HEK293 (cell line): ENCODE data around the gene TRIM9.

ENCODE experiments used
- ZNF354C ChIP-seq: fragments of 450-650 bp; formaldehyde crosslinking; IDR thresholded peaks from 2 replicates; pipeline ENCODE4 v1.5.1; 2016; ENCODE audit warnings: missing biosample characterization, missing genetic modification characterization, low read depth, borderline replicate concordance
- ZNF433 ChIP-seq: fragments of 450-650 bp; formaldehyde crosslinking; IDR thresholded peaks from 2 replicates; pipeline ENCODE4 v1.5.1; 2016; ENCODE audit warnings: missing biosample characterization, missing genetic modification characterization, low read depth
- TF ChIP-seq, protein P1 (sequence below): fragments of 450-650 bp; formaldehyde crosslinking; IDR thresholded peaks from 2 replicates; pipeline ENCODE4 v1.5.1; 2016; ENCODE audit warnings: missing biosample characterization, missing genetic modification characterization

- TF ChIP-seq, protein P1, sequence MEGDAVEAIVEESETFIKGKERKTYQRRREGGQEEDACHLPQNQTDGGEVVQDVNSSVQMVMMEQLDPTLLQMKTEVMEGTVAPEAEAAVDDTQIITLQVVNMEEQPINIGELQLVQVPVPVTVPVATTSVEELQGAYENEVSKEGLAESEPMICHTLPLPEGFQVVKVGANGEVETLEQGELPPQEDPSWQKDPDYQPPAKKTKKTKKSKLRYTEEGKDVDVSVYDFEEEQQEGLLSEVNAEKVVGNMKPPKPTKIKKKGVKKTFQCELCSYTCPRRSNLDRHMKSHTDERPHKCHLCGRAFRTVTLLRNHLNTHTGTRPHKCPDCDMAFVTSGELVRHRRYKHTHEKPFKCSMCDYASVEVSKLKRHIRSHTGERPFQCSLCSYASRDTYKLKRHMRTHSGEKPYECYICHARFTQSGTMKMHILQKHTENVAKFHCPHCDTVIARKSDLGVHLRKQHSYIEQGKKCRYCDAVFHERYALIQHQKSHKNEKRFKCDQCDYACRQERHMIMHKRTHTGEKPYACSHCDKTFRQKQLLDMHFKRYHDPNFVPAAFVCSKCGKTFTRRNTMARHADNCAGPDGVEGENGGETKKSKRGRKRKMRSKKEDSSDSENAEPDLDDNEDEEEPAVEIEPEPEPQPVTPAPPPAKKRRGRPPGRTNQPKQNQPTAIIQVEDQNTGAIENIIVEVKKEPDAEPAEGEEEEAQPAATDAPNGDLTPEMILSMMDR (tag by site-specific recombination) = no peak
- TF ChIP-seq ZNF433 (tag by site-specific recombination) = no peak
- TF ChIP-seq ZNF354C (tag by site-specific recombination) = no peak
These were observed 151.5 kb downstream of the TRIM9 start for GRCh38 chr14:50943261-50943942.
